ENCODE measurements around the gene USPL1. TPM values are rescaled to one million over a fixed set of nuclear protein-coding genes. Genes with fewer than 3 reads are reported as not detected.

USPL1 gene
- total and polyA plus RNA-seq, 2 of the 13 experiments (the other 11 are each of a cell fraction or from before 2014, with no cell fraction given) = 13.7 to 15.9 TPM

DNA sequence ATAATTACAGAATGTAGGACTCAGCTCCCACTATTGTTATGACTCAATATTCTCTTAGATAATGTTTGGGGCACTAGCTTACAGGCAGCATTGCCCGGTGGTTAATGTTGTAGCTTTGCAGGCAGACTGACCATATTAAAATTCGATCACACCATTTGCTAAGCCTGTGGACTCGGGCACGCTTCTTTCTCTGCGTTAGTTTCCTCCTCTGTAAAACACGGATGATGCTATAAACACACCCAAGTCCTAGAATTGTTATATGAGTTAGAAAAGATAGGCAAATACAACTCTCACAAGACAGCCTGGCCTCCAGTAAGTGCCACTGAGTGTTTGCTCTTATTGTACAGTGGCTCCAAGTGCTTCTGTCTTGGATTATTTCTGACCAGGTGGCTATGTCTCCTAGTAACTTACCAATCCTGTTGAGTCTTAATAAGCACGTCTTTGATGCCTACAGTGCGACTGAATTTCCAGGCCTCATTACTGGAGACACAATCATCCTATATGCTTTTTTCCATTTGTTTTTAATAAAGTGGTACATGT is 67.7 kb downstream of the USPL1 start:
- no peak for TF ChIP-seq ZNF572 (CRISPR knock-in tag; IDR thresholded peaks at IDR 0.05)
- TF ChIP-seq ZSCAN29 (CRISPR knock-in tag; conservative IDR thresholded peaks at IDR 0.05) = no peak
- no peak for TF ChIP-seq ZNF772 (CRISPR knock-in tag; IDR thresholded peaks at IDR 0.05)
- no peak for TF ChIP-seq GATAD2A (CRISPR knock-in tag; IDR thresholded peaks at IDR 0.05)
- no peak for TF ChIP-seq TP53 (CRISPR knock-in tag; conservative IDR thresholded peaks at IDR 0.05)
- TF ChIP-seq YEATS2 (CRISPR knock-in tag; IDR thresholded peaks at IDR 0.05; ENCODE audit: borderline replicate concordance) = no peak
- TF ChIP-seq RFX3 (CRISPR knock-in tag; IDR thresholded peaks at IDR 0.05) = no peak
- TF ChIP-seq HOXA3 (CRISPR knock-in tag; IDR thresholded peaks at IDR 0.05) = no peak
- TF ChIP-seq EP300 (IDR thresholded peaks at IDR 0.05; ENCODE audit: low read depth in 2 of 2, low read length in 2 of 2) = no peak
- no peak for TF ChIP-seq EP300 (CRISPR knock-in tag; IDR thresholded peaks at IDR 0.05; ENCODE audit: borderline replicate concordance)
- no peak for TF ChIP-seq CEBPZ (IDR thresholded peaks at IDR 0.05; ENCODE audit: low read length)
- TF ChIP-seq, protein P1, sequence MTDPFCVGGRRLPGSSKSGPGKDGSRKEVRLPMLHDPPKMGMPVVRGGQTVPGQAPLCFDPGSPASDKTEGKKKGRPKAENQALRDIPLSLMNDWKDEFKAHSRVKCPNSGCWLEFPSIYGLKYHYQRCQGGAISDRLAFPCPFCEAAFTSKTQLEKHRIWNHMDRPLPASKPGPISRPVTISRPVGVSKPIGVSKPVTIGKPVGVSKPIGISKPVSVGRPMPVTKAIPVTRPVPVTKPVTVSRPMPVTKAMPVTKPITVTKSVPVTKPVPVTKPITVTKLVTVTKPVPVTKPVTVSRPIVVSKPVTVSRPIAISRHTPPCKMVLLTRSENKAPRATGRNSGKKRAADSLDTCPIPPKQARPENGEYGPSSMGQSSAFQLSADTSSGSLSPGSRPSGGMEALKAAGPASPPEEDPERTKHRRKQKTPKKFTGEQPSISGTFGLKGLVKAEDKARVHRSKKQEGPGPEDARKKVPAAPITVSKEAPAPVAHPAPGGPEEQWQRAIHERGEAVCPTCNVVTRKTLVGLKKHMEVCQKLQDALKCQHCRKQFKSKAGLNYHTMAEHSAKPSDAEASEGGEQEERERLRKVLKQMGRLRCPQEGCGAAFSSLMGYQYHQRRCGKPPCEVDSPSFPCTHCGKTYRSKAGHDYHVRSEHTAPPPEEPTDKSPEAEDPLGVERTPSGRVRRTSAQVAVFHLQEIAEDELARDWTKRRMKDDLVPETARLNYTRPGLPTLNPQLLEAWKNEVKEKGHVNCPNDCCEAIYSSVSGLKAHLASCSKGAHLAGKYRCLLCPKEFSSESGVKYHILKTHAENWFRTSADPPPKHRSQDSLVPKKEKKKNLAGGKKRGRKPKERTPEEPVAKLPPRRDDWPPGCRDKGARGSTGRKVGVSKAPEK (CRISPR knock-in tag; IDR thresholded peaks at IDR 0.05; ENCODE audit: borderline replicate concordance) = no peak
- TF ChIP-seq ZNF235 (CRISPR knock-in tag; IDR thresholded peaks at IDR 0.05; ENCODE audit: borderline replicate concordance) = no peak
- TF ChIP-seq ZNF850 (CRISPR knock-in tag; conservative IDR thresholded peaks at IDR 0.05) = no peak
- TF ChIP-seq TARDBP (CRISPR knock-in tag; IDR thresholded peaks at IDR 0.05) = no peak
- TF ChIP-seq CBX2 (IDR thresholded peaks at IDR 0.05; ENCODE audit: low read depth, low read length) = no peak
- no peak for TF ChIP-seq CBX2 (CRISPR knock-in tag; IDR thresholded peaks at IDR 0.05; ENCODE audit: low read depth)
- no peak for TF ChIP-seq POLR2G (IDR thresholded peaks at IDR 0.05; ENCODE audit: low read depth, low read length)
- TF ChIP-seq SMAD3 (CRISPR knock-in tag; IDR thresholded peaks at IDR 0.05) = no peak
- TF ChIP-seq MTF1 (CRISPR knock-in tag; IDR thresholded peaks at IDR 0.05) = no peak
- TF ChIP-seq ZNF432 (CRISPR knock-in tag; IDR thresholded peaks at IDR 0.05; ENCODE audit: borderline replicate concordance) = no peak
- TF ChIP-seq EED (CRISPR knock-in tag; IDR thresholded peaks at IDR 0.05) = no peak
- DNase-seq (ENCODE audit: low spot score) = no peak
- Histone ChIP-seq H3K4me3 (replicated peaks in 1 of 3; ENCODE audit: insufficient read depth in 1 of 3, low read depth in 2 of 3, low read length in 3 of 3) (no peak overlapping the region), H3K36me3 (replicated peaks in 1 of 2; ENCODE audit: control insufficient read depth in 1 of 2, insufficient read depth in 2 of 2, low read length in 2 of 2) (no peaks in the 10 kb centered on the region), H2AFZ (ENCODE audit: low read length) (no peak overlapping the region), H3K27me3 (ENCODE audit: control insufficient read depth in 1 of 2, insufficient read depth in 2 of 2, low read length in 2 of 2) (peaks cover 0 to 3% of the 10 kb centered on the region in 2 experiments; a peak in 2 of 5 replicates), H3K4me1 (ENCODE audit: insufficient read depth, low read length) (peaks cover 6% of the 10 kb centered on the region; the same call in 1 of the 2 replicates), H3K9ac (ENCODE audit: insufficient read depth, low read depth, low read length) (no peak overlapping the region), H3K4me2 (ENCODE audit: low read depth, low read length) (no peak overlapping the region), H3K27ac (ENCODE audit: extremely low read length, insufficient read depth, low read length) (no peak overlapping the region), H3K9me3 (ENCODE audit: low read length) (no peaks in the 10 kb centered on the region), H3K79me2 (ENCODE audit: insufficient read depth, low read length) (no peaks in the 10 kb centered on the region), H4K20me1 (ENCODE audit: insufficient read depth, low read length) (no peaks in the 10 kb centered on the region)
- ATAC-seq = no peak
- no TSS peak for BruUV-seq (replicated peaks)
- intact Hi-C loops (cut with micrococcal nuclease; ENCODE audit: unreplicated experiment) = no loop called here
- ChIA-PET CTCF (ENCODE audit: low intra/inter-chr PET ratio, low total read pairs) (no interaction called here), POLR2A (no interaction called here)
- no peak for FAIRE-seq
- in situ Hi-C loops (cut with HindIII; ENCODE audit: extremely low pct_ligation_motif_present, low pct_unique_long_range_greater_than_20kb) = loop anchor here (10.0 kb wide), 1 partner anchor 59 kb away; no protein-coding TSS in a partner anchor
- WGBS (ENCODE audit: low lambda C conversion rate) = 65% methylated on average over 8 of the region's 8 CpGs
